ENCODE data around the gene CNFN. TPM values are rescaled to one million over a fixed set of nuclear protein-coding genes. Genes with fewer than 3 reads are reported as not detected.
A peak's percentile ranks its signal among the peaks of the same experiment; 100 is the strongest.

CNFN gene, protein sequence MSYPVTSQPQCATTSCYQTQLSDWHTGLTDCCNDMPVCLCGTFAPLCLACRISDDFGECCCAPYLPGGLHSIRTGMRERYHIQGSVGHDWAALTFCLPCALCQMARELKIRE
- not detected in 2 replicates for total RNA-seq (2014; rRNA removed; shearing (Covaris generic); ENCODE audit: low replicate concordance)

DNA sequence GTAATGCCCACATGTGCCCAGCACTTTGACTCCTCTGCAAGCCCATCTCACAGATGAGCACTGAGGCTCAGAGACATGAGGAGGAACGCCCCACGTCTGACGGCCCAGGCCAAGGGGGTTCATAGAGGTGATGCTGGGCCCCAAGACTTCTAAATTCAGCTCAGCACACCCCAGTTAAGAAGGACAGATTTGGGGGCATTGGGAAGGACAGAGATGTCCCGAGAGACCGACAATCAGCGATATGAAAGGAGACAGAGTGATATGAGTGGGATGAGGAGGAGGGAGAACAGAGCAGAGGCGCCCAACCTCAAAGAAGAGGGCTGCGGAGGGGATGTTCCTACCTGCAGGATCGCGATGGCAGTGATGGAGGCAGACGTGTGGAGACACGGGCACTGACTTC lies at the start of gene CNFN:
Gene CNFN (minus strand): TSS at position 399 of the 400 bp plus-strand sequence. CDS start 1,260 bp downstream, outside the sequence.
- Histone ChIP-seq H3K9me2 (replicated peaks; ENCODE audit: insufficient read depth, low read length) (no peaks in the 10 kb centered on the region), H3K9me3 (ENCODE audit: low read length) (no peaks in the 10 kb centered on the region), H3K4me3 (ENCODE audit: low read length) (no peak within 1 kb of the TSS), H3K27ac (ENCODE audit: low read length) (no peak within 1 kb of the TSS), H3K9ac (ENCODE audit: low read length) (no peak within 1 kb of the TSS), H3K27me3 (ENCODE audit: low read length) (no peaks in the 10 kb centered on the region), H3K36me3 (ENCODE audit: insufficient read depth, low read length) (no peaks in the 10 kb centered on the region), H3K4me1 (ENCODE audit: low read length) (peaks cover 7% of the 10 kb centered on the region), H4K20me1 (ENCODE audit: insufficient read depth, low read depth, low read length) (no peaks in the 10 kb centered on the region), H3K4me2 (ENCODE audit: low read depth, low read length, poor library complexity, severe bottlenecking) (no peak within 1 kb of the TSS), H3K79me2 (ENCODE audit: low read length) (no peaks in the 10 kb centered on the region), H2AFZ (ENCODE audit: low read length) (no peak within 1 kb of the TSS)
- DNase-seq: no peak

DNA sequence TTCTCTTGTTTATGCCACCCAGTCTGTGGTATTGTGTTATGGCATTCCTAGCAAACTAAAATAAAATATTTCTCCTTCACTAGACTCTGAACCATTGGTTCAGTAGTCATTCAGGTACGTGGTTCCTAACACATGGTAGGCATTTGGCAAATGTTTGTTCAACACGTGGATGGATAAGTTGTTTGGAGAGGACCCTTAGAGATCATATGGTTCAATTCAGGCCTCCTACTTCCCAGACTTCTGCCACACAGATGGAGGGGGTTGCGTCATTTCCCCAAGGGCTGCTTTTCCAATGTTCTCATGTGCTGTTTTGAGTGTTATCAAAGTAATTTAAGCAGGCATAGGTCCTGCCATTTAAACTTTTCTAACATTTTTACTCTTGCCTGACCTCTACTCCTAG lies 45.9 kb upstream of the CNFN start:
- Histone ChIP-seq H3K9me2 (replicated peaks; ENCODE audit: insufficient read depth, low read length) (no peaks in the 10 kb centered on the region), H3K9me3 (ENCODE audit: low read length) (no peaks in the 10 kb centered on the region), H3K4me2 (ENCODE audit: low read depth, low read length, poor library complexity, severe bottlenecking) (no peak overlapping the region), H4K20me1 (ENCODE audit: insufficient read depth, low read depth, low read length) (no peaks in the 10 kb centered on the region), H3K4me1 (ENCODE audit: low read length) (peaks cover 6% of the 10 kb centered on the region), H2AFZ (ENCODE audit: low read length) (no peak overlapping the region), H3K4me3 (ENCODE audit: low read length) (no peak overlapping the region), H3K36me3 (ENCODE audit: insufficient read depth, low read length) (no peaks in the 10 kb centered on the region), H3K27ac (ENCODE audit: low read length) (no peak overlapping the region), H3K9ac (ENCODE audit: low read length) (no peak overlapping the region), H3K27me3 (ENCODE audit: low read length) (no peaks in the 10 kb centered on the region), H3K79me2 (ENCODE audit: low read length) (no peaks in the 10 kb centered on the region)
- peak; percentile 16 for DNase-seq

DNA sequence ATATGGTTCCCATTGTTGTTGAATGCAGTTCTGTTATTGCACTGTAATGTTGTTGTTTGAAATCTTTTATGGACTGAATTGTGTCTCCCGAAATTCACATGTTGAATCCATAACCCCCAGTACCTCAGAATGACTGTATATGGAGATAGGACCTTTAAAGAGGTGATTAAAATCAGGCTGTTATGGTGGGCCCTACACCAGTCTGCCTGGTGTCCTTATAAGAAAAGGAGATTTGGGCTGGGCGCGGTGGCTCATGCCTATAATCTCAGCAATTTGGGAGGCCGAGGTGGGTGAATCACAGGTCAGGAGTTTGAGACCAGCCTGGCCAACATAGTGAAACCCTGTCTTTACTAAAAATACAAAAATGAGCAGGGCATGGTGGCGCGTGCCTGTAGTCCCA lies 45.2 kb upstream of the CNFN start:
- Histone ChIP-seq H3K36me3 (ENCODE audit: insufficient read depth, low read length) (no peaks in the 10 kb centered on the region), H3K79me2 (ENCODE audit: low read length) (no peaks in the 10 kb centered on the region), H3K27ac (ENCODE audit: low read length) (no peak overlapping the region), H2AFZ (ENCODE audit: low read length) (no peak overlapping the region), H3K9ac (ENCODE audit: low read length) (no peak overlapping the region), H3K4me2 (ENCODE audit: low read depth, low read length, poor library complexity, severe bottlenecking) (no peak overlapping the region), H3K27me3 (ENCODE audit: low read length) (no peaks in the 10 kb centered on the region), H3K4me3 (ENCODE audit: low read length) (no peak overlapping the region), H3K9me3 (ENCODE audit: low read length) (no peaks in the 10 kb centered on the region), H3K9me2 (replicated peaks; ENCODE audit: insufficient read depth, low read length) (no peaks in the 10 kb centered on the region), H3K4me1 (ENCODE audit: low read length) (peaks cover 3% of the 10 kb centered on the region), H4K20me1 (ENCODE audit: insufficient read depth, low read depth, low read length) (no peaks in the 10 kb centered on the region)
- no peak for DNase-seq

DNA sequence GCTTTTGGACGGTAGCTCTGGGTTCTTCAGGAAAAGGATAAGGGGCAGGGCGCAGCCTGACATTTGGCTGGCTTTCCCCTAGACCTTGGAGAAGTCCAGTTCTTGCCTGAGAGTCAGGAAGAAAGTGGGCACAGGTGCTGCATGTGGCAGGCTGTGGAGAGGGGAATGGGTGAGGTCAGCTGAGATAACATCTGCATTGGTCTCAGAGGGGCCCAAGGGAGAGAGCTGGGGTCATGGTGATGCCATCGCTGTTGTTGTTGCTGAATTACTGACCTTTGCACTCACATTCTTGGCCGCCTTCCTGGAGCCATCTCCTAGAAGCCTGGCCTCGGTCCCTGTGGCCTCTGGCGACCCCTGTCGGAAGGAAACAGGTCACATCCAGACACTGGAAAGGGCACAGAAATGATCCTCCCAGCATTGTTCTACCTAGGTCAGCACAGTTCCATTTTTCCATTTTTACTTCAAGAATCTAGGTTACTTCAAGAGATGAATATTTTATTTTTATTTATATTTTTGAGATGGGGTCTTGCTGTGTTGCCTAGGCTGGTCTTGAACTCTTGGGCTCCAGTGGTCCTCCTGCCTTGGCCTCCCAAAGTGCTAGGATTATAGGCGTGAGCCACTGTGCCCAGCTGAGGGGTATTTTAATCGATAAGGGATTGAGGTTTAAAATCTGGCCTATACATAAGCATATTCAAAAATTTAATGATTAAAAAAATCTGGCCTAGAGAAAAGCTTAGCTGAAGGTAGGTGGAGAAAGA lies 43.6 kb upstream of the CNFN start:
- H3K9me2 ChIP-seq (replicated peaks; ENCODE audit: insufficient read depth, low read length): no peaks in the 10 kb centered on the region
- peaks cover 3% of the 10 kb centered on the region for H3K4me1 ChIP-seq (ENCODE audit: low read length)

DNA sequence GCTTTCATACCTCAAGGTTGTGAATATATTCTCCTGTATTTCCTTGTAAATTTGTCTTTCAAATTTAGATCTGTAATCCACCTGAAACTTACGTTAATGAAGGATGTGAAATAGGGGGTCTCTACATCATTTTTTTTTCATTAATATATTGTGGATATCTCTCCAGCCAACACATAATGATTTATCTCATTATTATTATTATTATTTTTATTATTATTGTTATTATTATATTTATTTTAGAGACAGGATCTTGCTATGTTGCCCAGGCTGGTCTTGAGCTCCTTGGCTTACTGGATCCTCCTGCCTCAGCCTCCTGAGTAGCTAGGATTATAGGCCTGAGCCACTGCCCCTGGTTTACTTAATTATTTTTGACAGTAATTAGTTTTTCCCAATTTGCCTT lies 41.4 kb upstream of the CNFN start:
- peak; percentile 15 for DNase-seq
- Histone ChIP-seq H3K27ac (ENCODE audit: low read length) (no peak overlapping the region), H3K4me1 (ENCODE audit: low read length) (peaks cover 3% of the 10 kb centered on the region), H3K79me2 (ENCODE audit: low read length) (no peaks in the 10 kb centered on the region), H3K4me2 (ENCODE audit: low read depth, low read length, poor library complexity, severe bottlenecking) (no peak overlapping the region), H3K9me2 (replicated peaks; ENCODE audit: insufficient read depth, low read length) (no peaks in the 10 kb centered on the region), H3K36me3 (ENCODE audit: insufficient read depth, low read length) (no peaks in the 10 kb centered on the region), H2AFZ (ENCODE audit: low read length) (no peak overlapping the region), H4K20me1 (ENCODE audit: insufficient read depth, low read depth, low read length) (no peaks in the 10 kb centered on the region), H3K9ac (ENCODE audit: low read length) (no peak overlapping the region), H3K27me3 (ENCODE audit: low read length) (no peaks in the 10 kb centered on the region), H3K4me3 (ENCODE audit: low read length) (no peak overlapping the region), H3K9me3 (ENCODE audit: low read length) (no peaks in the 10 kb centered on the region)

More for the DNA sequence above, 43.6 kb upstream of the CNFN start:
- Histone ChIP-seq H3K9me3 (ENCODE audit: low read length) (no peaks in the 10 kb centered on the region), H3K27me3 (ENCODE audit: low read length) (no peaks in the 10 kb centered on the region), H2AFZ (ENCODE audit: low read length) (0 out of 2 replicates have a peak overlapping the region, but pooled peaks have one; percentile 55), H3K36me3 (ENCODE audit: insufficient read depth, low read length) (no peaks in the 10 kb centered on the region), H3K4me2 (ENCODE audit: low read depth, low read length, poor library complexity, severe bottlenecking) (no peak overlapping the region), H3K27ac (ENCODE audit: low read length) (no peak overlapping the region), H4K20me1 (ENCODE audit: insufficient read depth, low read depth, low read length) (no peaks in the 10 kb centered on the region), H3K79me2 (ENCODE audit: low read length) (no peaks in the 10 kb centered on the region), H3K9ac (ENCODE audit: low read length) (peak overlapping the region; percentile 28), H3K4me3 (ENCODE audit: low read length) (no peak overlapping the region)
- peak; percentile 88 for DNase-seq

DNA sequence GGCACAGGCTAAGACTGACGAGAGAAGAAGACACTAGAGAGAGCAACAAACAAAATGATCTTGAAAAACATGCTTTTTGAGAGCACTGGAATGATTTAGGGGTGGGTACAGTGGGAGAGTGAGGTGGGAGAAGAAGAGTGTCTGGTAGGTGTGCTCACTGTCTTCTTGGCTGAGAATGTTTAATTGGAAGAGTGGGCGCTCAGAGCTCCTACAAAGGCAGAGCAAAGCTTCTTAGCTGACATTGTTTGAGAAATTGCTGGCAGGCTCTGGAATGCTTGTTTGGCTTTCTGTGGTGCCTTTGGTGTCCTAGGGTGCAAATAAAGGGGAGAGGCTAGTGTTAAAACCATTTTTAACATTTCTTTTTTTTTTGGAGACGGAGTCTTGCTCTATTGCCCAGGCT lies 38.6 kb upstream of the CNFN start:
- H4K20me1 ChIP-seq (ENCODE audit: insufficient read depth, low read depth, low read length): no peaks in the 10 kb centered on the region
- peaks cover 9% of the 10 kb centered on the region for H3K4me1 ChIP-seq (ENCODE audit: low read length)

DNA sequence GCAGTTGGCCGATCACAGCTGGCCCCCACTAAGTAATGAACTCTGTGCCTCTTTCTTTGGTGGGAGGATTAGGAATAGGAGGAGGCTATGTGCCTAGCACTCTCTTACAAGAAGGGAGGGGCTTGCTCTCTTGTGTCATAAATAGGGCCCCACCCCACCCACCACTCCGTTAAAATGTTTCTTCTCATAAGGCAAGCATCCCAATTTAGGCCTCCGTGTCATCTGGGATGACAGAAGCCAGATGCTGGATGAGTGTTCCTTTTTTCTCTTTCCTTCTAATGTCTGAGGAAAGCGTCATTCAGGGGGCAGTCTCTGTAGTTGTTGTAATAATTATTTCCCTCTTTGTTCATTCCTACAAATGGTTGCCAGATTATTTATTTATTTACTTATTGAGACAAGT lies 37.2 kb upstream of the CNFN start, which contains the start of gene LIPE:
Gene LIPE (minus strand): TSS at position 76 of the 400 bp plus-strand sequence. CDS start 239 bp downstream, outside the sequence.
- Histone ChIP-seq H3K4me1 (ENCODE audit: low read length) (peaks cover 8% of the 10 kb centered on the region), H4K20me1 (ENCODE audit: insufficient read depth, low read depth, low read length) (peaks cover under 1% of the 10 kb centered on the region; the same call in 1 of the 2 replicates), H3K79me2 (ENCODE audit: low read length) (peaks cover under 1% of the 10 kb centered on the region; the same call in 1 of the 2 replicates), H2AFZ (ENCODE audit: low read length) (no peak within 1 kb of the TSS), H3K9ac (ENCODE audit: low read length) (no peak within 1 kb of the TSS), H3K36me3 (ENCODE audit: insufficient read depth, low read length) (no peaks in the 10 kb centered on the region), H3K9me3 (ENCODE audit: low read length) (no peaks in the 10 kb centered on the region), H3K27me3 (ENCODE audit: low read length) (no peaks in the 10 kb centered on the region), H3K27ac (ENCODE audit: low read length) (no peak within 1 kb of the TSS), H3K9me2 (replicated peaks; ENCODE audit: insufficient read depth, low read length) (no peaks in the 10 kb centered on the region), H3K4me2 (ENCODE audit: low read depth, low read length, poor library complexity, severe bottlenecking) (no peak within 1 kb of the TSS), H3K4me3 (ENCODE audit: low read length) (no peak within 1 kb of the TSS)
- peak; percentile 22 for DNase-seq

More for the DNA sequence above, 38.6 kb upstream of the CNFN start:
- H3K4me2 ChIP-seq (ENCODE audit: low read depth, low read length, poor library complexity, severe bottlenecking): no peak overlapping the region
- H3K36me3 ChIP-seq (ENCODE audit: insufficient read depth, low read length): no peaks in the 10 kb centered on the region
- DNase-seq: no peak
- no peaks in the 10 kb centered on the region for H3K9me2 ChIP-seq (replicated peaks; ENCODE audit: insufficient read depth, low read length)
- no peak overlapping the region for H2AFZ ChIP-seq (ENCODE audit: low read length)
- no peak overlapping the region for H3K9ac ChIP-seq (ENCODE audit: low read length)
- H3K9me3 ChIP-seq (ENCODE audit: low read length): no peaks in the 10 kb centered on the region
- no peak overlapping the region for H3K27ac ChIP-seq (ENCODE audit: low read length)
- H3K79me2 ChIP-seq (ENCODE audit: low read length): no peaks in the 10 kb centered on the region
- no peak overlapping the region for H3K4me3 ChIP-seq (ENCODE audit: low read length)
- no peaks in the 10 kb centered on the region for H3K27me3 ChIP-seq (ENCODE audit: low read length)

DNA sequence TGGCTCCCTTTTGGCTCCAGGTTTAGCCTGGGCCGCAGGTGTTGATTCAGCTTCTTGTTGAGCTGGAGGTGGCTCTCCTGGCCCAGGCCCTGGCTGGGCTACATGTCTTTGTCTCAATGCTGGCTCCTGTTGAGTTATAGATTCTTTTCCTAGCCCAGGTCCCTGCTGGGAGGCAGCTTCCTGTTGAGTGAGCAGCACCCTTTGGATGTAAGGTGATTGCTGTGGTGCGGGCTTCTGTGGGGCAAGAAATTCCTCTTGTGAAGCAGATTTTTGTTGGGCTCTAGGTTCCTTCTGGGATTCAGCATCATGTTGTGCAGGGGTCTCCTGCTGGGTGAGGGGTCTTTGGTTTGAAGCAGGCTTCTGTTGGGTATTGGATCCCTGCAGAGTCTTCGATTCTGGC lies 36.5 kb upstream of the CNFN start:
- Histone ChIP-seq H3K4me1 (ENCODE audit: low read length) (peaks cover 15% of the 10 kb centered on the region), H3K9me2 (replicated peaks; ENCODE audit: insufficient read depth, low read length) (no peaks in the 10 kb centered on the region), H3K9ac (ENCODE audit: low read length) (no peak overlapping the region), H3K27ac (ENCODE audit: low read length) (no peak overlapping the region), H4K20me1 (ENCODE audit: insufficient read depth, low read depth, low read length) (peaks cover 7% of the 10 kb centered on the region; the same call in 1 of the 2 replicates), H3K4me3 (ENCODE audit: low read length) (no peak overlapping the region), H2AFZ (ENCODE audit: low read length) (no peak overlapping the region), H3K4me2 (ENCODE audit: low read depth, low read length, poor library complexity, severe bottlenecking) (no peak overlapping the region), H3K79me2 (ENCODE audit: low read length) (peaks cover 7% of the 10 kb centered on the region), H3K36me3 (ENCODE audit: insufficient read depth, low read length) (no peaks in the 10 kb centered on the region), H3K9me3 (ENCODE audit: low read length) (no peaks in the 10 kb centered on the region), H3K27me3 (ENCODE audit: low read length) (no peaks in the 10 kb centered on the region)
- peak; percentile 37 for DNase-seq

All from Karpas-422 (cell line).